HG03103 (cell line): Measurements from ENCODE around the gene DISC1.
"Not testable (repeated sequence)": the region's sequence is repeated elsewhere in the genome, so short reads cannot be mapped to it uniquely, and the experiment has no call there.

Experiments
- ATAC-seq: cut with Tn5 transposase; IDR thresholded peaks from one replicate; pipeline ENCODE4 v1.9.1; 2021; ENCODE audit warnings: low read depth; ENCODE audit not compliant: unreplicated experiment

Gene DISC1

GRCh38 chr1:231722356-231722755 is 95.8 kb downstream of the DISC1 start:
- no peak for ATAC-seq

- no peak for ATAC-seq
Measured at GRCh38 chr1:231723146-231723545, 96.6 kb downstream of the DISC1 start.

GRCh38 chr1:231724041-231724440 is 97.5 kb downstream of the DISC1 start:
- no peak for ATAC-seq

- ATAC-seq, result peak; percentile 70
Measured at GRCh38 chr1:231724876-231725647, 98.5 kb downstream of the DISC1 start.

- ATAC-seq, result no peak
Measured at GRCh38 chr1:231727171-231727570, 100.6 kb downstream of the DISC1 start.

- not testable (repeated sequence) for ATAC-seq
Measured at GRCh38 chr1:231728987-231729386, 102.4 kb downstream of the DISC1 start.

- ATAC-seq, result no peak
Measured at GRCh38 chr1:231729544-231729943, 103.0 kb downstream of the DISC1 start.

GRCh38 chr1:231731268-231731667 is 104.7 kb downstream of the DISC1 start:
- ATAC-seq, result no peak

GRCh38 chr1:231733063-231733462 is 106.5 kb downstream of the DISC1 start:
- ATAC-seq, result no peak

GRCh38 chr1:231733672-231734071 is 107.1 kb downstream of the DISC1 start:
- no peak for ATAC-seq

GRCh38 chr1:231734417-231734816 is 107.8 kb downstream of the DISC1 start:
- no peak for ATAC-seq

- ATAC-seq, result no peak
Measured at GRCh38 chr1:231735411-231735810, 108.8 kb downstream of the DISC1 start.

GRCh38 chr1:231735941-231736340 is 109.4 kb downstream of the DISC1 start:
- ATAC-seq, result no peak

GRCh38 chr1:231736464-231736863 is 109.9 kb downstream of the DISC1 start:
- no peak for ATAC-seq

GRCh38 chr1:231738554-231738953 is 112.0 kb downstream of the DISC1 start:
- no peak for ATAC-seq

GRCh38 chr1:231743966-231744365 is 117.4 kb downstream of the DISC1 start:
- no peak for ATAC-seq

GRCh38 chr1:231748760-231749415 is 122.3 kb downstream of the DISC1 start:
- ATAC-seq, result no peak

GRCh38 chr1:231750296-231750695 is 123.7 kb downstream of the DISC1 start:
- ATAC-seq, result no peak

- no peak for ATAC-seq
Measured at GRCh38 chr1:231750818-231751362, 124.3 kb downstream of the DISC1 start.

- no peak for ATAC-seq
Measured at GRCh38 chr1:231751415-231751814, 124.8 kb downstream of the DISC1 start.

GRCh38 chr1:231753313-231753712 is 126.7 kb downstream of the DISC1 start:
- ATAC-seq, result no peak

- peak; percentile 53 for ATAC-seq
Measured at GRCh38 chr1:231757101-231757404, 130.5 kb downstream of the DISC1 start.
